ENCODE data around the gene ZFAND3.
"Not testable (repeated sequence)": the region's sequence is repeated elsewhere in the genome, so short reads cannot be mapped to it uniquely, and the experiment has no call there.

The ZFAND3 gene

DNA sequence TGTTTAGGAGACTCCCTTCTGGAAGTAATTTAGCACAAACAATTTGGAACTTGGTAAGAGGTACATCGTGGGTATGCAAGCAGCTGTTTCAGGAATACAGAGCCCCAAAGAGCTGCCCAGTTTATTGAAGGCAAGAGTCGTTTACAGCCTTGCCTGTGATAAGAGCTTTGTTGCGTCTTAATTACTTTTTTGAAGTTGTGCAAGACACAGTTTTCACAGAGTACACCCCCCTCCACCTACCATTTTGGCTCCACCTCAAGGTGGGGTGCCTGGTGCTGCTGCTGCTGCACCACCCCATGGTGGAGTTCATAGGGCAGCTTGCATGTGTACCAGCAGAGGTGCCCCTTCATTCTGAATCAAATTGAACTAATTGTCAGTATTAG lies 296.1 kb downstream of the ZFAND3 start:
- no peak overlapping the region for H3K27ac ChIP-seq
- TF ChIP-seq ZFX (IDR thresholded peaks at IDR 0.05; ENCODE audit: borderline replicate concordance): no peak
- TF ChIP-seq, protein P1, sequence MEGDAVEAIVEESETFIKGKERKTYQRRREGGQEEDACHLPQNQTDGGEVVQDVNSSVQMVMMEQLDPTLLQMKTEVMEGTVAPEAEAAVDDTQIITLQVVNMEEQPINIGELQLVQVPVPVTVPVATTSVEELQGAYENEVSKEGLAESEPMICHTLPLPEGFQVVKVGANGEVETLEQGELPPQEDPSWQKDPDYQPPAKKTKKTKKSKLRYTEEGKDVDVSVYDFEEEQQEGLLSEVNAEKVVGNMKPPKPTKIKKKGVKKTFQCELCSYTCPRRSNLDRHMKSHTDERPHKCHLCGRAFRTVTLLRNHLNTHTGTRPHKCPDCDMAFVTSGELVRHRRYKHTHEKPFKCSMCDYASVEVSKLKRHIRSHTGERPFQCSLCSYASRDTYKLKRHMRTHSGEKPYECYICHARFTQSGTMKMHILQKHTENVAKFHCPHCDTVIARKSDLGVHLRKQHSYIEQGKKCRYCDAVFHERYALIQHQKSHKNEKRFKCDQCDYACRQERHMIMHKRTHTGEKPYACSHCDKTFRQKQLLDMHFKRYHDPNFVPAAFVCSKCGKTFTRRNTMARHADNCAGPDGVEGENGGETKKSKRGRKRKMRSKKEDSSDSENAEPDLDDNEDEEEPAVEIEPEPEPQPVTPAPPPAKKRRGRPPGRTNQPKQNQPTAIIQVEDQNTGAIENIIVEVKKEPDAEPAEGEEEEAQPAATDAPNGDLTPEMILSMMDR (IDR thresholded peaks at IDR 0.05): no peak

DNA sequence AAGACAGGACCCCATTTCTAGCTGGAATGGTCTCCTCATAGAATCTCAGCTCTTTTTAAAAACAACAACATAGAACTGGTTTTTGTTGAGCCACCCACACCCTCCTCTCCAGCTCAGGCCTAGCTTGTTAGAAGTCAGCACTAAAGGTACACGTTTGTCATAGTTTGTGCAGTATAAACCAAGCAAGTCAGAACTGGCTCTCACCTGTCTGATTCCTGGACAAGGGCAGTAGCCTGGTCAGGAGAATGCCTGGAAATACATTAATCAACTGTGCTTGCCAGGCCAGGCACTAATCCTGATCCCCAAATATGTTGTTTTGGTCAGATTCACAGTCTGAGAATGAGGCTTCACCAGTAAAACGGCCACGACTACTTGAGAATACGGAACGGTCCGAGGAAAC lies 296.7 kb downstream of the ZFAND3 start:
- H3K27ac ChIP-seq: no peak overlapping the region
- no peak for TF ChIP-seq ZFX (IDR thresholded peaks at IDR 0.05; ENCODE audit: borderline replicate concordance)
- TF ChIP-seq, protein P1 (IDR thresholded peaks at IDR 0.05): no peak

DNA sequence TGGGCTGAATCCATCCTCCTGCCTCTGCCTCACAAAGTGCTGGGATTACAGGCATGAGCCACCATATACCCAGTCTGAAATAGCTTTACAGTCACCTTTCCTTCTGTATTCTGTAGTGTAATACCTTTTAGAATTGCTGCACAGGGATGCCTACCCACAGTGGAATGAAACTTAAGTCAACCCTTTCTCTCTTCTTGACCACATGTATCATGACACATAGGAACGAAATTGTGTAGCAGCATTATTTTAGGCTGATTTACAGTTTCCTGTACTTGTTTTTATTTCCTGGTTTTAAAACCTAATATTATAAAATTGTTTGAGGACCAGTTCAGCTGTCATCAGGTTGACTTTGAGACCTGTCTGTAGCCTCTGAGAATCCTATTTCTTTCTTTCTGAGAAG lies 297.8 kb downstream of the ZFAND3 start:
- TF ChIP-seq, protein P1 (IDR thresholded peaks at IDR 0.05): no peak
- TF ChIP-seq ZFX (IDR thresholded peaks at IDR 0.05; ENCODE audit: borderline replicate concordance): no peak
- no peak overlapping the region for H3K27ac ChIP-seq

DNA sequence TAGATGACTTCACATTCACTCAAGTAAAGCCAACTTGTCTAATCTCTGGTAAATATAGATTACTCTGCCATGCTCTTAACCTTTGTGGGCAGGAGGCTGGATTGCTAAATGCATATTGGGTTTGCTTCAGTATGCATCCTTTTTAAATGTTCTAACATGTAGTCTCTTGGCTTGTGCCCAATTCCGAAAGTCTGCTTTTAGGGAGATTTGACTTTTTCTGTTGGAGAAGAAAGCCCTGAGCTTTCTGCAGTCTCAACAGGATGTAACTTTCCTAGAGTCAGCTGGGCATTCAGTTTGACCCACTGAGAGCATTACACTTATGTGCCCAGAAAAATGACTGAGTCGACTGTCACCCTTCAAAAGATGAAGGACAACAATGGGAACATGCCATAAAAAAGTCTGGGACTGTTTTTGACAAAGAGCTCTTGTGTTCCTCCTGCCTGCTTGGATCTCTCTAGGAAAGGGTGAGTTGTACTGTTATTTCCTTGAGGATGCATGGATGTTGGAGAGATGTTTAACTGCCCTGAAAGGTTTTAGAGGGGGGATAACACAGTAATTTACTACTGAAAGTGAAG lies 299.4 kb downstream of the ZFAND3 start:
- TF ChIP-seq ZFX (IDR thresholded peaks at IDR 0.05; ENCODE audit: borderline replicate concordance): no peak
- TF ChIP-seq, protein P1 (IDR thresholded peaks at IDR 0.05): no peak
- H3K27ac ChIP-seq: no peak overlapping the region

DNA sequence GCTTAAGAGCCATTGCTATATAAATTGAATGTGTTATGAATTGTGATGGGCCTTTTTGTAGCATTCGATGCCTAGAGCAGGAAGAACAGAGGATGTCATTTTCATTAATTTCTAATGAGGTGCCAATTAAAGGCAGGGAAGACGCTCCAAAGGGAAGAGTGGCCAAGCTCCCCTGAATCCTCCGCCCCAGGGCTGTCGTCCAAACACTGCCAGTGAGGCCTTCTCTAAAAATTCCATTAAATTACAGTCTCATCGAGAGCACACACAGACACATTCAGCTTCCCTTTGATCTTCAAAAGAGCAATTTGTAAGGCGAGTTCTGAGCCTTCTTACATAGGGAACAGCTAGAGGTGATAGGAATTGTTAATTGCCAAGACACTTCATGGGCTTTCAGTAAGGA lies 300.0 kb downstream of the ZFAND3 start:
- no peak overlapping the region for H3K27ac ChIP-seq
- no peak for TF ChIP-seq ZFX (IDR thresholded peaks at IDR 0.05; ENCODE audit: borderline replicate concordance)
- TF ChIP-seq, protein P1 (IDR thresholded peaks at IDR 0.05): no peak

DNA sequence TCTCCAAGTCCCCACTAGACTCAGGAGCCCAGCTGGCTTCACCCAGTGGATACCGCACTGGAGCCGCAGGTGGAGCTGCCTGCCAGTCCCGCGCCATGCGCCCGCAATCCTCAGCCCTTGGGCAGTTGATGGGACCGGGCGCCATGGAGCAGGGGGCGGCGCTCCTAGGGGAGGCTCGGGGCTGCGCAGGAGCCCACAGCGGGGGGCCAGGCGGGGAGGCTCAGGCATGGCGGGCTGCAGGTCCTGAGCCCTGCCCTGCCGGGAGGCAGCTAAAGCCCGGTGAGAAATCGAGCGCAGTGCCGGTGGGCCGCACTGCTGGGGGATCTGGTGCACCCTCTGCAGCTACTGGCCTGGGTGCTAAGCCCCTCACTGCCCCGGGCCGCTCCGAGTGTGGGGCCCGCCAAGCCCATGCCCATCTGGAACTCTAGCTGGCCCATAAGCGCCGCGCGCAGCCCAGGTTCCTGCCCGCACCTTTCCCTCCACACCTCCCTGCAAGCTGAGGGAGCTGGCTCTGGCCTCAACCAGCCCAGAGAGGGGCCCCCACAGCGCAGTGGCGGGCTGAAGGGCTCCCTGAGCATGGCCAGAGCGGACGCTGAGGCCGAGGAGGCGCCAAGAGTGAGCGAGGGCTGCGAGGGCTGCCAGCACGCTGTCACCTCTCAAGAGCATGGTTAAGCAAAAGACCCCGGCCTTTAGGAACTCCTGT lies 304.8 kb downstream of the ZFAND3 start:
- H3K27ac ChIP-seq: not testable (repeated sequence)

DNA sequence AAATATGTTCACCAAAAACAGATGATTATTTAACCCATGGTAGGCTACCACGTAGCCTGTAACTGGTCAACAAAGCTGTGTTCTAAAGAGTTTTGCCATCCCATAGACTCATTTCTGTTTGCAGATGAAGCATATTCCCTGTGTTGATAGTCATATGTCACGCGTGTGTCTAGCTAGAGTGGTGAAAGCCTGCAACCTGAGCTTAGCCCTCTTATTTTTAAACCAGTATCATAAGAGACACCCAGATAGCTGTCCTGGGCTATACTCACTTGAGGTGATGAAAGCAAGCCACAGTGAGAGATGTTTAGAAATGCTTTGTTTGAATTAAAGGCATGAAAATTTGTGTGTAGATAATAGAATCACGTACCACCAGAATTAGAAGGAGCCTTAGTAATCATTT lies 307.8 kb downstream of the ZFAND3 start:
- no peak overlapping the region for H3K27ac ChIP-seq
- no peak for TF ChIP-seq ZFX (IDR thresholded peaks at IDR 0.05; ENCODE audit: borderline replicate concordance)
- TF ChIP-seq, protein P1 (IDR thresholded peaks at IDR 0.05): no peak
